H9 (cell line): Measurements from ENCODE around the gene DARS1. TPM values are rescaled to one million over a fixed set of nuclear protein-coding genes. Genes with fewer than 3 reads are reported as not detected.

Source experiments
- DNase-seq: peaks from one replicate; pipeline ENCODE4 v3.0.0-alpha.2; 2017
- H2AFZ ChIP-seq: one replicate; pipeline ENCODE4 v1.6.1; 2013; ENCODE audit warnings: mild to moderate bottlenecking, low read length, control low read depth, moderate library complexity
- H2AK5ac ChIP-seq: 2 replicates; pipeline ENCODE4 v1.6.1; 2013; ENCODE audit warnings: low read length, control low read depth, mixed read lengths; ENCODE audit not compliant: insufficient read length
- H2BK120ac ChIP-seq: one replicate; pipeline ENCODE4 v1.6.1; 2013; ENCODE audit warnings: low read depth, mild to moderate bottlenecking, low read length, control low read depth, inconsistent platforms; ENCODE audit not compliant: poor library complexity, severe bottlenecking
- H2BK12ac ChIP-seq: 2 replicates; pipeline ENCODE4 v1.6.1; 2013; ENCODE audit warnings: low read length, control low read depth, mixed read lengths, low read depth; ENCODE audit not compliant: insufficient read length
- H2BK15ac ChIP-seq: 2 replicates; pipeline ENCODE4 v1.6.1; 2013; ENCODE audit warnings: low read depth, low read length, control low read depth
- H2BK20ac ChIP-seq: one replicate; pipeline ENCODE4 v1.6.1; 2013; ENCODE audit warnings: low read depth, mild to moderate bottlenecking, low read length, control low read depth, inconsistent platforms; ENCODE audit not compliant: poor library complexity, severe bottlenecking
- H2BK5ac ChIP-seq: 2 replicates; pipeline ENCODE4 v1.6.1; 2013; ENCODE audit warnings: low read length, control low read depth, mixed read lengths; ENCODE audit not compliant: insufficient read length
- H3K14ac ChIP-seq: 2 replicates; pipeline ENCODE4 v1.6.1; 2013; ENCODE audit warnings: low read length, control low read depth; ENCODE audit not compliant: insufficient read depth
- H3K18ac ChIP-seq: 2 replicates; pipeline ENCODE4 v1.6.1; 2013; ENCODE audit warnings: low read depth, mild to moderate bottlenecking, mixed read lengths, low read length, control low read depth; ENCODE audit not compliant: insufficient read length
- H3K23ac ChIP-seq: 2 replicates; pipeline ENCODE4 v1.6.1; 2013; ENCODE audit warnings: low read length, control low read depth, mixed read lengths, low read depth; ENCODE audit not compliant: insufficient read length
- H3K23me2 ChIP-seq: 2 replicates; pipeline ENCODE4 v1.6.1; 2013; ENCODE audit warnings: low read depth, mild to moderate bottlenecking, mixed read lengths, low read length, control low read depth; ENCODE audit not compliant: insufficient read length, poor library complexity, severe bottlenecking
- H3K27ac ChIP-seq: 2 replicates; pipeline ENCODE4 v1.5.1; 2013; ENCODE audit warnings: low read length, control low read depth, mixed read lengths, low read depth; ENCODE audit not compliant: insufficient read length
- H3K27me3 ChIP-seq: 2 replicates; pipeline ENCODE4 v1.6.1; 2013; ENCODE audit warnings: low read length, control low read depth, inconsistent platforms; ENCODE audit not compliant: insufficient read depth
- H3K4ac ChIP-seq: 2 replicates; pipeline ENCODE4 v1.6.1; 2013; ENCODE audit warnings: low read depth, mild to moderate bottlenecking, control low read depth, inconsistent platforms, low read length, moderate library complexity
- H3K4me1 ChIP-seq: 2 replicates; pipeline ENCODE4 v1.6.1; 2013; ENCODE audit warnings: low read length, control low read depth, inconsistent platforms; ENCODE audit not compliant: insufficient read depth
- H3K4me2 ChIP-seq: 2 replicates; pipeline ENCODE4 v1.6.1; 2013; ENCODE audit warnings: low read length, control low read depth, mixed read lengths; ENCODE audit not compliant: insufficient read length, insufficient read depth
- H3K56ac ChIP-seq: 2 replicates; pipeline ENCODE4 v1.6.1; 2013; ENCODE audit warnings: low read depth, mild to moderate bottlenecking, mixed read lengths, low read length, control low read depth; ENCODE audit not compliant: insufficient read length
- H3K79me1 ChIP-seq: 2 replicates; pipeline ENCODE4 v1.6.1; 2013; ENCODE audit warnings: low read depth, mild to moderate bottlenecking, moderate library complexity, low read length, control low read depth, inconsistent platforms; ENCODE audit not compliant: insufficient read depth, poor library complexity, severe bottlenecking
- H3K79me2 ChIP-seq: 2 replicates; pipeline ENCODE4 v1.6.1; 2013; ENCODE audit warnings: low read length, control low read depth, inconsistent platforms; ENCODE audit not compliant: insufficient read depth
- H3K9ac ChIP-seq: 2 replicates; pipeline ENCODE4 v1.6.1; 2013; ENCODE audit warnings: low read length, control low read depth, mixed read lengths; ENCODE audit not compliant: insufficient read length; ENCODE audit errors: extremely low read depth
- H3K9me3 ChIP-seq: one replicate; pipeline ENCODE4 v1.6.1; 2013; ENCODE audit warnings: low read depth, low read length, inconsistent platforms; ENCODE audit not compliant: control insufficient read depth
- H3T11ph ChIP-seq: one replicate; pipeline ENCODE4 v1.6.1; 2013; ENCODE audit warnings: mild to moderate bottlenecking, low read length, control low read depth, inconsistent platforms
- H4K20me1 ChIP-seq: one replicate; pipeline ENCODE4 v1.6.1; 2013; ENCODE audit not compliant: control insufficient read depth, insufficient read length, insufficient read depth
- H4K5ac ChIP-seq: 2 replicates; pipeline ENCODE4 v1.6.1; 2013; ENCODE audit warnings: low read depth, mild to moderate bottlenecking, mixed read lengths, low read length, control low read depth; ENCODE audit not compliant: insufficient read length
- H4K8ac ChIP-seq: replicated peaks from 2 replicates; pipeline ENCODE4 v1.6.1; 2013; ENCODE audit warnings: low read length, control low read depth, mixed read lengths, low read depth; ENCODE audit not compliant: insufficient read length
- H4K91ac ChIP-seq: 2 replicates; pipeline ENCODE4 v1.6.1; 2013; ENCODE audit warnings: low read depth, mild to moderate bottlenecking, moderate library complexity, mixed read lengths, low read length, control low read depth; ENCODE audit not compliant: insufficient read length
- H3K27ac Mint-ChIP-seq, 3 experiments: 2 replicates in 2 of 3; 3 replicates in 1 of 3; pipeline ENCODE4 v1.8.0; 2020 to 2021; ENCODE audit warnings: mixed read lengths in 3 of 3, mild to moderate bottlenecking in 1 of 3, moderate library complexity in 1 of 3
- H3K27me3 Mint-ChIP-seq: 2 replicates; pipeline ENCODE4 v1.8.0; 2021; ENCODE audit warnings: low read depth, mild to moderate bottlenecking, moderate library complexity, mixed read lengths
- H3K36me3 Mint-ChIP-seq, 3 experiments: 2 replicates in 2 of 3; 3 replicates in 1 of 3; pipeline ENCODE4 v1.8.0; 2020 to 2021; ENCODE audit warnings: low read depth in 3 of 3, mixed read lengths in 3 of 3; ENCODE audit not compliant: insufficient read depth in 1 of 3
- H3K4me1 Mint-ChIP-seq, 2 experiments: 2 replicates each; pipeline ENCODE4 v1.8.0; 2020; ENCODE audit warnings: mixed read lengths in 2 of 2
- H3K4me3 Mint-ChIP-seq, 2 experiments: 2 replicates in 1 of 2; 3 replicates in 1 of 2; pipeline ENCODE4 v1.8.0; 2020 to 2021; ENCODE audit warnings: mild to moderate bottlenecking in 2 of 2, mixed read lengths in 2 of 2, moderate library complexity in 1 of 2
- H3K9me3 Mint-ChIP-seq, 2 experiments: 2 replicates in 1 of 2; 3 replicates in 1 of 2; pipeline ENCODE4 v1.8.0; 2020; ENCODE audit warnings: mild to moderate bottlenecking in 2 of 2, mixed read lengths in 2 of 2, moderate library complexity in 1 of 2
- WGBS: extraction: QIAGEN DNeasy Blood & Tissue Kit; methylation state at CpG from one replicate; pipeline ENCODE4 v1.1.7; 2013; ENCODE audit warnings: missing lambda C conversion rate, low lambda C conversion rate, mixed read lengths; ENCODE audit not compliant: insufficient read length; ENCODE audit errors: extremely low coverage; 5-methylcytosine and 5-hydroxymethylcytosine counted together
- total RNA-seq: library from RNA; stranded (reverse); gene quantifications from 2 replicates; pipeline ENCODE4 v1.2.1, GENCODE V29; 2021
- TF ChIP-seq, protein P1 (sequence below): fragments of 200-600 bp; sonication (generic); conservative IDR thresholded peaks from 3 replicates; pipeline ENCODE4 v1.8.0; 2021; ENCODE audit warnings: antibody characterized with exemption, mild to moderate bottlenecking

DARS1 gene
- total RNA-seq, 1 experiment from 2014 or later = 117 TPM

DNA sequence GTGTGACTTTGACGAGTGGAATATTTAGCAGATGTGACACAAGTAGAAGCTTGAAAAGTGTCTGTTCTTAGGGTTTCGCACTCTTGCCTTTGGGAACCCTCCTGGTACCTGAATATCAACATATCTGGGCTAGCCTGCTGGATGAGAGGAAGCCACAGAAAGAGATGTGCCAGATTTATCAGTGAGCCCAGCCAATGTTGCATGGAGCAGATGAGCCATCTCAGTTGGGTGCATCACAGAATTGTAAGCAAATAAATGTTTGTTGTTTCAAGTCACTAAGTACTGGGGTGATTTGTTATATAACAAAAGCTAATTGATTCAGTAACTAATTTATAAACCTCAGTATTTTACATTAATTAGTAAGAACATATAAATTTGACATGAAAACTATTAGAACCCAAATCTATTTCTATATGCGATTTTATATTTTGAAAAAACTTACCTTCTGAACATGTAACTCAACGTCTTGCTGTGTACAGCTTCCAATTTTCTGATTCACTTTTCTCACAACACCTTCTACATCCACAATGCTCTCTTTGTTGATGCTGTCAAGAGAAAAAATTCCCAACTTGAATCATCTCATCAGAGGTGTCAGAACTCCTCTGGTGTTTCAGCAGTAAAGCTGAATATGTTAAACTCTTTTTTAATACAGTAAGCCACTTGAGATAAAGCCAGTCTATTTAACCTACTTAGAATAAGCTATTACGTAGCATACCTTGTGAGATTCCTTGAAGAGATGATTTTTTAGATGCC, 42.3 kb downstream of the DARS1 start:
- Histone ChIP-seq H3K9ac (no peak overlapping the region), H3K56ac (no peak overlapping the region), H3K9me3 (no peaks in the 10 kb centered on the region), H3K4ac (no peak overlapping the region), H4K20me1 (no peaks in the 10 kb centered on the region), H2BK20ac (no peak overlapping the region), H2BK12ac (no peak overlapping the region), H3K23me2 (no peaks in the 10 kb centered on the region), H2BK5ac (no peak overlapping the region), H3K23ac (no peak overlapping the region), H2AK5ac (no peak overlapping the region), H2BK15ac (no peak overlapping the region; the same call in 1 of the 2 replicates), H3K18ac (no peak overlapping the region), H4K91ac (no peak overlapping the region), H2AFZ (no peak overlapping the region), H3K14ac (no peak overlapping the region), H3K79me2 (no peaks in the 10 kb centered on the region), H3T11ph (no peak overlapping the region), H3K27ac (no peak overlapping the region), H4K8ac (no peak overlapping the region), H3K4me2 (no peak overlapping the region), H2BK120ac (no peak overlapping the region), H4K5ac (no peak overlapping the region), H3K27me3 (no peaks in the 10 kb centered on the region), H3K79me1 (no peaks in the 10 kb centered on the region), H3K4me1 (no peaks in the 10 kb centered on the region)
- TF ChIP-seq, protein P1, sequence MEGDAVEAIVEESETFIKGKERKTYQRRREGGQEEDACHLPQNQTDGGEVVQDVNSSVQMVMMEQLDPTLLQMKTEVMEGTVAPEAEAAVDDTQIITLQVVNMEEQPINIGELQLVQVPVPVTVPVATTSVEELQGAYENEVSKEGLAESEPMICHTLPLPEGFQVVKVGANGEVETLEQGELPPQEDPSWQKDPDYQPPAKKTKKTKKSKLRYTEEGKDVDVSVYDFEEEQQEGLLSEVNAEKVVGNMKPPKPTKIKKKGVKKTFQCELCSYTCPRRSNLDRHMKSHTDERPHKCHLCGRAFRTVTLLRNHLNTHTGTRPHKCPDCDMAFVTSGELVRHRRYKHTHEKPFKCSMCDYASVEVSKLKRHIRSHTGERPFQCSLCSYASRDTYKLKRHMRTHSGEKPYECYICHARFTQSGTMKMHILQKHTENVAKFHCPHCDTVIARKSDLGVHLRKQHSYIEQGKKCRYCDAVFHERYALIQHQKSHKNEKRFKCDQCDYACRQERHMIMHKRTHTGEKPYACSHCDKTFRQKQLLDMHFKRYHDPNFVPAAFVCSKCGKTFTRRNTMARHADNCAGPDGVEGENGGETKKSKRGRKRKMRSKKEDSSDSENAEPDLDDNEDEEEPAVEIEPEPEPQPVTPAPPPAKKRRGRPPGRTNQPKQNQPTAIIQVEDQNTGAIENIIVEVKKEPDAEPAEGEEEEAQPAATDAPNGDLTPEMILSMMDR = no peak
- H3K27me3 Mint-ChIP-seq = no peaks in the 10 kb centered on the region
- H3K9me3 Mint-ChIP-seq = peaks cover 4 to 11% of the 10 kb centered on the region in 2 experiments; a peak in 4 of 5 replicates
- H3K4me1 Mint-ChIP-seq = peaks cover 18 to 21% of the 10 kb centered on the region in 2 experiments
- DNase-seq = no peak
- no peak overlapping the region for H3K27ac Mint-ChIP-seq
- peaks cover 25 to 37% (median 29%) of the 10 kb centered on the region in 3 experiments for H3K36me3 Mint-ChIP-seq
- WGBS = no CpG with 5 or more reads among the region's 5 CpGs
- no peak overlapping the region for H3K4me3 Mint-ChIP-seq
